GM10248 (cell line): Measurements from ENCODE around the gene WNT11.
A peak's percentile ranks its signal among the peaks of the same experiment; 100 is the strongest.

Experiments used
- CTCF ChIA-PET: fragments of 300-600 bp; sonication (Branson Sonifier 250); formaldehyde crosslinking; extraction: SDS; loops from one replicate; lab custom pipeline; 2021; ENCODE audit warnings: antibody characterized with exemption; lab: Yijun Ruan, JAX
- POLR2A ChIA-PET: fragments of 350-650 bp; sonication (Branson Sonifier 250); formaldehyde crosslinking; extraction: SDS; loops from one replicate; lab custom pipeline; 2020; ENCODE audit warnings: antibody characterized with exemption; lab: Yijun Ruan, JAX
- DNase-seq: peaks from one replicate; pipeline ENCODE4 v3.0.0; 2012; ENCODE audit errors: extremely low spot score
- TF ChIP-seq, protein P1 (sequence below): IDR thresholded peaks from 2 replicates; pipeline ENCODE4 v1.5.1; 2012; ENCODE audit warnings: mild to moderate bottlenecking, low read depth; ENCODE audit errors: extremely low read depth, missing control alignments, control extremely low read depth

WNT11 gene

GRCh38 chr11:76235233-76236091 is 29.2 kb upstream of the WNT11 start:
- POLR2A ChIA-PET = interaction anchor here (0.5 kb wide), 1 partner anchor 677 kb away, joined by 3 read pairs; no protein-coding TSS in a partner anchor
- DNase-seq = peak; percentile 95
- CTCF ChIA-PET = interaction anchor here (0.8 to 5.6 kb wide), 5 partner anchors 11 to 529 kb away, joined by 4 to 64 read pairs (median 10); no protein-coding TSS in a partner anchor
- TF ChIP-seq, protein P1, sequence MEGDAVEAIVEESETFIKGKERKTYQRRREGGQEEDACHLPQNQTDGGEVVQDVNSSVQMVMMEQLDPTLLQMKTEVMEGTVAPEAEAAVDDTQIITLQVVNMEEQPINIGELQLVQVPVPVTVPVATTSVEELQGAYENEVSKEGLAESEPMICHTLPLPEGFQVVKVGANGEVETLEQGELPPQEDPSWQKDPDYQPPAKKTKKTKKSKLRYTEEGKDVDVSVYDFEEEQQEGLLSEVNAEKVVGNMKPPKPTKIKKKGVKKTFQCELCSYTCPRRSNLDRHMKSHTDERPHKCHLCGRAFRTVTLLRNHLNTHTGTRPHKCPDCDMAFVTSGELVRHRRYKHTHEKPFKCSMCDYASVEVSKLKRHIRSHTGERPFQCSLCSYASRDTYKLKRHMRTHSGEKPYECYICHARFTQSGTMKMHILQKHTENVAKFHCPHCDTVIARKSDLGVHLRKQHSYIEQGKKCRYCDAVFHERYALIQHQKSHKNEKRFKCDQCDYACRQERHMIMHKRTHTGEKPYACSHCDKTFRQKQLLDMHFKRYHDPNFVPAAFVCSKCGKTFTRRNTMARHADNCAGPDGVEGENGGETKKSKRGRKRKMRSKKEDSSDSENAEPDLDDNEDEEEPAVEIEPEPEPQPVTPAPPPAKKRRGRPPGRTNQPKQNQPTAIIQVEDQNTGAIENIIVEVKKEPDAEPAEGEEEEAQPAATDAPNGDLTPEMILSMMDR = no peak

GRCh38 chr11:76234416-76235232 is 28.3 kb upstream of the WNT11 start:
- DNase-seq = peak; percentile 74
- TF ChIP-seq, protein P1 = no peak
- POLR2A ChIA-PET = no interaction called here
- CTCF ChIA-PET = interaction anchor here (0.8 to 5.6 kb wide), 6 partner anchors 10 to 529 kb away, joined by 4 to 64 read pairs (median 7); no protein-coding TSS in a partner anchor

GRCh38 chr11:76234021-76234415 is 27.7 kb upstream of the WNT11 start:
- ChIA-PET POLR2A (interaction anchor here (0.6 kb wide), 1 partner anchor 100 kb away, joined by 5 read pairs; no protein-coding TSS in a partner anchor), CTCF (interaction anchor here (1.8 to 5.6 kb wide), 4 partner anchors 9 to 337 kb away, joined by 4 to 64 read pairs (median 12); no protein-coding TSS in a partner anchor)
- DNase-seq = no peak
- TF ChIP-seq, protein P1 = no peak

DNA sequence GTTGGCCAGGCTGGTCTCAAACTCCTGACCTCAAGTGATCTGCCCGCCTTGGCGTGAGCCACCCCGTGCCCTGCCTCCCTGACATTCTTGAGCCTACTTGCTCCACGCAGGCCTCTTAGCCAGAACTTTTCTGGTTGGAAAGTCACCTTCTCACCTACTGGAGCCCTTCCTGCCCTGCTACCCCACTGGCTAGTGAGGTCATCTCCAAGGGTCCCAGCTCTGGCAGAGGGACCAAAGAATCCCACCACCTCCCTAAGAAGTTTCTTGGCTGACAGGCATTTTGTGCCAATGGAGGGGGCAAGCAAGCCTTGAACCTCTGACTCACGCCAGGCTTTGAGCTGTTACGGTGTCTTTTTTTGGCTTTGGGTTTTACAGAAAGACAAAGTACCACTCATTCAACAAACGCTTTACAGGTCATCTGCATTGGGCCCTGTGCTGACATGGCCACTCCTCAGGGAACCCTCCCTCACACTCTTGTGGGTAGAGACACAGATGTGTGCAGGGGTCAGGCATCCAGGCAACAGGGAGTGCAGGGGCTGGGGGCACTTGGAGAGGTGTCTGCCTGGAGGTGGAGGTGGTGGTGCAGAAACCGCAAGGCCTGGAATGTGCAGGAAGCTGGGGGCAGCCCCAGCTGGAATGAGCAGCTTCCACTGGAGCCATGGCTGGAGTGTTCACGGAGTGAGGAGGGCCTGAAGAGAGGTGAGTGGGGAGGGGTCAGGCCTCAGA is 27.1 kb upstream of the WNT11 start:
- POLR2A ChIA-PET = interaction anchor here (0.6 kb wide), 1 partner anchor 99 kb away, joined by 5 read pairs; no protein-coding TSS in a partner anchor
- TF ChIP-seq, protein P1 = no peak
- CTCF ChIA-PET = interaction anchor here (1.8 to 5.6 kb wide), 4 partner anchors 8 to 336 kb away, joined by 4 to 64 read pairs (median 12); no protein-coding TSS in a partner anchor
- DNase-seq = no peak

DNA sequence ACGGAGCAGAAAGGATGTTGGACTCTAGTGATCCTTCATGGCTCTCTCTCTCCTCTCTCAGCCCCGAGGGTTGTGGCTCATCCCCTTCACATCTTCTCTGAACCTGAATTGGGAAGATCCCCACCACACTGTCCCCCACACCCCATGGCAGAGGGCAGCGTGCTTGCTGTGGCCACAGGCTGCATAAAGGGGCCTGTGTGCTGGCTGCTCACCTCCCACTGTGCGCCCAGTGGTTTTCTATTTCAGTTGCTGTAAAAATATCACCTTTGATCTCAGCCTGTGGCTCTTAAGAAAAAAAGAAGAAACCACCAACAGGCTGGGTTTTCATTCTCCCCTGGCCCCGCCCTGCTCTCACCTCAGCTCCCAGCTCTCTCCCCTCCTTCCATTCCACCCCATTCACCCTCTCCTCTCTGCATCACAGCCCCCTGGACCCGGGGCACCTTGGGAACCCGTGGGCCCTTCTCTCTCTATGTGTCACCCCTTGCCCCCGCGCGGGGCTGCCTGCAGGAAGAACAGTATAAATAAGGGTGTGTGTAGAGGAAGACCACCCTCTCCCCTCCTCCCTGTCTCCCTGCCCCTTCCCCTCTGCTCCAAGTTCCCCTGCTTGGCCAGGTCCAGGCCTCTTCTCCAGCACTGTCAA is 25.8 kb upstream of the WNT11 start:
- CTCF ChIA-PET = interaction anchor here (2.8 kb wide), 1 partner anchor 24 kb away, joined by 26 read pairs; the partner anchor contains the start of gene WNT11

More for the DNA sequence above, 25.8 kb upstream of the WNT11 start:
- POLR2A ChIA-PET = no interaction called here
- DNase-seq = peak; percentile 80
- TF ChIP-seq, protein P1 = no peak
